Caco-2 (cell line): ENCODE results near the gene YIPF3. TPM values are rescaled to one million over a fixed set of nuclear protein-coding genes. Genes with fewer than 3 reads are reported as not detected.

Experiments
- BruUV-seq: library from RNA; stranded (reverse); fragments of 400-500 nt; replicated peaks from 2 replicates; lab custom pipeline; 2021; lab: Mats Ljungman, UMichigan
- CTCF ChIA-PET: fragments of 300-600 bp; sonication (Branson Sonifier 250); formaldehyde crosslinking; loops from one replicate; lab custom pipeline; 2022; ENCODE audit warnings: antibody characterized with exemption; lab: Charles Lee
- POLR2A ChIA-PET: fragments of 300-600 bp; sonication (Branson Sonifier 250); formaldehyde crosslinking; loops from one replicate; lab custom pipeline; 2022; ENCODE audit warnings: antibody characterized with exemption; lab: Charles Lee
- DNase-seq, 2 experiments: peaks; one replicate each; pipeline versions ENCODE4 v3.0.0 to v3.0.0-alpha.2; 2020 to 2022
- H3K27me3 ChIP-seq: replicated peaks from 2 replicates; pipeline ENCODE4 v1.6.0; 2011; ENCODE audit warnings: low read length; ENCODE audit not compliant: control insufficient read depth, insufficient read depth
- H3K36me3 ChIP-seq: 2 replicates; pipeline ENCODE4 v1.5.1; 2011; ENCODE audit warnings: low read length; ENCODE audit not compliant: control insufficient read depth, insufficient read depth
- H3K4me1 ChIP-seq: fragments of 250-450 bp; sonication (Bioruptor Pico); 2 replicates; pipeline ENCODE4 v1.5.1; 2020; ENCODE audit warnings: mild to moderate bottlenecking
- H3K4me3 ChIP-seq: 2 replicates; pipeline ENCODE4 v1.5.1; 2011; ENCODE audit warnings: low read depth, mild to moderate bottlenecking, control low read depth, low read length
- H3K9me3 ChIP-seq: fragments of 250-450 bp; sonication (Bioruptor Pico); 2 replicates; pipeline ENCODE4 v1.5.1; 2020; ENCODE audit warnings: mild to moderate bottlenecking, moderate library complexity
- H3K27ac Mint-ChIP-seq: one replicate; pipeline ENCODE4 v1.8.0; 2022; ENCODE audit warnings: mixed read lengths; ENCODE audit not compliant: unreplicated experiment
- H3K27me3 Mint-ChIP-seq: one replicate; pipeline ENCODE4 v1.8.0; 2022; ENCODE audit warnings: mixed read lengths; ENCODE audit not compliant: insufficient read depth, unreplicated experiment
- H3K36me3 Mint-ChIP-seq: one replicate; pipeline ENCODE4 v1.8.0; 2022; ENCODE audit warnings: mild to moderate bottlenecking, mixed read lengths; ENCODE audit not compliant: insufficient read depth, unreplicated experiment
- H3K4me1 Mint-ChIP-seq: one replicate; pipeline ENCODE4 v1.8.0; 2022; ENCODE audit warnings: low read depth, mixed read lengths; ENCODE audit not compliant: unreplicated experiment
- H3K4me3 Mint-ChIP-seq: one replicate; pipeline ENCODE4 v1.8.0; 2022; ENCODE audit warnings: mild to moderate bottlenecking, moderate library complexity, mixed read lengths; ENCODE audit not compliant: unreplicated experiment
- H3K9me3 Mint-ChIP-seq: one replicate; pipeline ENCODE4 v1.8.0; 2022; ENCODE audit warnings: mixed read lengths; ENCODE audit not compliant: unreplicated experiment
- CTCF ChIP-seq, 2 experiments: fragments of 200-600 bp in 1 of 2; IDR thresholded peaks; 1 replicate in 1 of 2; 2 replicates in 1 of 2; pipeline versions ENCODE4 v1.5.1 to v1.8.0; 2011 to 2022; ENCODE audit warnings: antibody characterized with exemption in 1 of 2, control low read depth in 1 of 2, inconsistent platforms in 1 of 2, low read depth in 1 of 2, low read length in 1 of 2, mild to moderate bottlenecking in 1 of 2, moderate library complexity in 1 of 2; ENCODE audit not compliant: insufficient read depth in 1 of 2, severe bottlenecking in 1 of 2, unreplicated experiment in 1 of 2
- intact Hi-C: fragments of 100-400 bp; cut with micrococcal nuclease; formaldehyde crosslinking; loops from one replicate; pipeline ENCODE4 v1.10.0; 2022; ENCODE audit not compliant: unreplicated experiment
- total RNA-seq: library from RNA; stranded (reverse); gene quantifications from 2 replicates; pipeline ENCODE4 v1.2.3, GENCODE V29; 2022

Gene YIPF3
- total RNA-seq, 1 experiment from 2014 or later, result 99.8 TPM

GRCh38 chr6:43493833-43494232, 22.9 kb downstream of the YIPF3 start:
- ChIA-PET POLR2A (interaction anchor here (0.9 kb wide), 1 partner anchor 8 kb away, joined by 3 read pairs; no protein-coding TSS in a partner anchor), CTCF (interaction anchor here (1.0 kb wide), 1 partner anchor 16 kb away, joined by 3 read pairs; the partner anchor contains the start of gene TJAP1)
- Mint-ChIP-seq H3K4me3 (no peak overlapping the region), H3K36me3 (peaks cover 13% of the 10 kb centered on the region), H3K27me3 (no peaks in the 10 kb centered on the region), H3K4me1 (peaks cover 20% of the 10 kb centered on the region), H3K27ac (no peak overlapping the region), H3K9me3 (no peaks in the 10 kb centered on the region)
- intact Hi-C loops, result no loop called here
- BruUV-seq, result no TSS peak
- Histone ChIP-seq H3K27me3 (no peaks in the 10 kb centered on the region), H3K36me3 (no peaks in the 10 kb centered on the region; the same call in 1 of the 2 replicates), H3K9me3 (no peaks in the 10 kb centered on the region), H3K4me3 (no peak overlapping the region), H3K4me1 (peaks cover 37% of the 10 kb centered on the region)
- DNase-seq, result no peak
- TF ChIP-seq CTCF (IDR thresholded peaks at IDR 0.05; ENCODE audit: insufficient read depth in 1 of 2, low read depth in 1 of 2, low read length in 1 of 2, severe bottlenecking in 1 of 2, unreplicated experiment in 1 of 2), result no peak

GRCh38 chr6:43493230-43493629, 23.5 kb downstream of the YIPF3 start:
- DNase-seq, result no peak
- peaks cover 37% of the 10 kb centered on the region for H3K4me1 ChIP-seq
- no peaks in the 10 kb centered on the region for H3K9me3 Mint-ChIP-seq
- CTCF ChIA-PET, result interaction anchor here (0.6 to 1.0 kb wide), 4 partner anchors 16 to 103 kb away, joined by 3 to 6 read pairs (median 3); partner anchors contain the start of gene TJAP1
- POLR2A ChIA-PET, result interaction anchor here (0.9 kb wide), 1 partner anchor 8 kb away, joined by 3 read pairs; no protein-coding TSS in a partner anchor
- H3K27me3 Mint-ChIP-seq, result no peaks in the 10 kb centered on the region
- BruUV-seq, result no TSS peak
- no peak overlapping the region for H3K27ac Mint-ChIP-seq
- TF ChIP-seq CTCF (IDR thresholded peaks at IDR 0.05; ENCODE audit: insufficient read depth in 1 of 2, low read depth in 1 of 2, low read length in 1 of 2, severe bottlenecking in 1 of 2, unreplicated experiment in 1 of 2), result no peak
- H3K36me3 ChIP-seq, result no peaks in the 10 kb centered on the region
- no peak overlapping the region for H3K4me3 Mint-ChIP-seq
- intact Hi-C loops, result no loop called here
- peaks cover 7% of the 10 kb centered on the region for H3K36me3 Mint-ChIP-seq
- no peak overlapping the region for H3K4me3 ChIP-seq
- no peaks in the 10 kb centered on the region for H3K27me3 ChIP-seq
- H3K9me3 ChIP-seq, result no peaks in the 10 kb centered on the region
- peaks cover 20% of the 10 kb centered on the region for H3K4me1 Mint-ChIP-seq

- ChIA-PET CTCF (interaction anchor here (0.6 kb wide), 2 partner anchors 35 to 102 kb away, joined by 3 to 6 read pairs; no protein-coding TSS in a partner anchor), POLR2A (no interaction called here)
- Mint-ChIP-seq H3K27ac (no peak overlapping the region), H3K36me3 (peaks cover 2% of the 10 kb centered on the region), H3K27me3 (no peaks in the 10 kb centered on the region), H3K9me3 (no peaks in the 10 kb centered on the region), H3K4me1 (peaks cover 20% of the 10 kb centered on the region), H3K4me3 (no peak overlapping the region)
- intact Hi-C loops, result no loop called here
- Histone ChIP-seq H3K4me3 (no peak overlapping the region), H3K4me1 (peaks cover 37% of the 10 kb centered on the region), H3K36me3 (no peaks in the 10 kb centered on the region), H3K27me3 (no peaks in the 10 kb centered on the region), H3K9me3 (no peaks in the 10 kb centered on the region)
- BruUV-seq, result no TSS peak
- TF ChIP-seq CTCF (IDR thresholded peaks at IDR 0.05; ENCODE audit: insufficient read depth in 1 of 2, low read depth in 1 of 2, low read length in 1 of 2, severe bottlenecking in 1 of 2, unreplicated experiment in 1 of 2), result no peak
- no peak for DNase-seq
Observed at GRCh38 chr6:43492673-43493072, 24.1 kb downstream of the YIPF3 start.
